ENCODE data around the gene OR7A10.
"Not testable (repeated sequence)": the region's sequence is repeated elsewhere in the genome, so short reads cannot be mapped to it uniquely, and the experiment has no call there.

The OR7A10 gene

GRCh38 chr19:14795078-14795721 lies 53.5 kb downstream of the OR7A10 start:
- DNase-seq (ENCODE audit: low read depth), result no peak

GRCh38 chr19:14792250-14792649 lies 56.5 kb downstream of the OR7A10 start:
- DNase-seq (ENCODE audit: low read depth), result not testable (repeated sequence)
